DOHH2 (cell line): ENCODE measurements around the gene HAP1.

Experiments used
- EZH2phosphoT487 ChIP-seq: fragments of 200-600 bp; sonication (generic); IDR thresholded peaks from 2 replicates; pipeline ENCODE4 v1.6.1; 2017; ENCODE audit warnings: borderline replicate concordance, mild to moderate bottlenecking, antibody characterized with exemption, low read length, moderate library complexity, mixed read lengths
- TF ChIP-seq, protein P1 (sequence below): fragments of 200-600 bp; sonication (generic); IDR thresholded peaks from one replicate; pipeline ENCODE4 v1.5.1; 2014; ENCODE audit warnings: antibody characterized with exemption, mild to moderate bottlenecking, low read depth, low read length; ENCODE audit not compliant: poor library complexity, severe bottlenecking

DNA sequence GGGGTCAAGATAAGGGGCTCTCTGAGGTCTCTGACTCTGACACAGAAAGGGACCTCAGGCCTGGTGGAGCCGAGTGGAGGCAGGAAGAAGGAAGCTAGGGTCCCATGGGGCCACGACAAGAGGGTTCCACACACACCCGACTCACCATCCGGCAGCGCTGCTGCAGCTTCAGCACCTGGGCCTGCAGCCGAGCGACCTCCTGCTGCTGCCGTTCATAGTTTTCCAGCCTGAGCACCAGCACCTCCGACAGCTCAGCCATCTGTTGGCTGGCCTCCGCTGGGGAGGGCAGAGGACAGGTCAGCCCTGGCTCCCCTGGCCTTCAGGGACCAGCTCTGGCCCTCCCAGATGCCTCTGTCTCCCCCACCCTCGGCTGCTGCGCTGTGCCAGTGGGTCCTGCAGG is 6.4 kb downstream of the HAP1 start:
- TF ChIP-seq, protein P1, sequence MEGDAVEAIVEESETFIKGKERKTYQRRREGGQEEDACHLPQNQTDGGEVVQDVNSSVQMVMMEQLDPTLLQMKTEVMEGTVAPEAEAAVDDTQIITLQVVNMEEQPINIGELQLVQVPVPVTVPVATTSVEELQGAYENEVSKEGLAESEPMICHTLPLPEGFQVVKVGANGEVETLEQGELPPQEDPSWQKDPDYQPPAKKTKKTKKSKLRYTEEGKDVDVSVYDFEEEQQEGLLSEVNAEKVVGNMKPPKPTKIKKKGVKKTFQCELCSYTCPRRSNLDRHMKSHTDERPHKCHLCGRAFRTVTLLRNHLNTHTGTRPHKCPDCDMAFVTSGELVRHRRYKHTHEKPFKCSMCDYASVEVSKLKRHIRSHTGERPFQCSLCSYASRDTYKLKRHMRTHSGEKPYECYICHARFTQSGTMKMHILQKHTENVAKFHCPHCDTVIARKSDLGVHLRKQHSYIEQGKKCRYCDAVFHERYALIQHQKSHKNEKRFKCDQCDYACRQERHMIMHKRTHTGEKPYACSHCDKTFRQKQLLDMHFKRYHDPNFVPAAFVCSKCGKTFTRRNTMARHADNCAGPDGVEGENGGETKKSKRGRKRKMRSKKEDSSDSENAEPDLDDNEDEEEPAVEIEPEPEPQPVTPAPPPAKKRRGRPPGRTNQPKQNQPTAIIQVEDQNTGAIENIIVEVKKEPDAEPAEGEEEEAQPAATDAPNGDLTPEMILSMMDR, result no peak
- no peak for TF ChIP-seq EZH2phosphoT487
